ENCODE measurements around the gene PDE8B. TPM values are rescaled to one million over a fixed set of nuclear protein-coding genes. Genes with fewer than 3 reads are reported as not detected.

PDE8B gene
- total and polyA plus RNA-seq, 4 donors: 0.19 to 0.82 (median 0.49) TPM

GRCh38 chr5:77305956-77306355 lies 95.5 kb downstream of the PDE8B start:
- Histone ChIP-seq H3K27me3 (ENCODE audit: control insufficient read depth in 4 of 4, insufficient read depth in 4 of 4, low read length in 3 of 4) (no peaks in the 10 kb centered on the region), H3K36me3 (ENCODE audit: control insufficient read depth in 4 of 4, insufficient read depth in 3 of 4, low read depth in 1 of 4, low read length in 3 of 4) (no peaks in the 10 kb centered on the region), H3K9ac (ENCODE audit: low read depth in 1 of 2, low read length in 2 of 2) (no peak overlapping the region), H3K9me3 (ENCODE audit: control insufficient read depth in 4 of 4, low read length in 3 of 4) (no peaks in the 10 kb centered on the region), H3K4me3 (ENCODE audit: low read depth in 1 of 3, low read length in 3 of 3) (no peak overlapping the region), H3K4me1 (ENCODE audit: control insufficient read depth in 4 of 4, insufficient read depth in 4 of 4, low read length in 3 of 4) (peaks cover 0 to 2% (median 0%) of the 10 kb centered on the region in 4 donors), H3K27ac (ENCODE audit: low read depth in 1 of 2, low read length in 2 of 2) (no peak overlapping the region)
- no peak for DNase-seq (ENCODE audit: low spot score)
- WGBS: 92% methylated on average over 3 of the region's 3 CpGs
- TF ChIP-seq NR2F2 (IDR thresholded peaks at IDR 0.05) (no peak), HNF4G (IDR thresholded peaks at IDR 0.05) (no peak), FOXA1 (IDR thresholded peaks at IDR 0.05) (no peak), JUND (IDR thresholded peaks at IDR 0.05) (no peak), ATF3 (IDR thresholded peaks at IDR 0.05) (no peak), MAX (IDR thresholded peaks at IDR 0.05) (no peak), YY1 (IDR thresholded peaks at IDR 0.05) (no peak), ZBTB33 (IDR thresholded peaks at IDR 0.05) (no peak), FOXA2 (IDR thresholded peaks at IDR 0.05) (no peak), RXRA (IDR thresholded peaks at IDR 0.05) (no peak), SP1 (IDR thresholded peaks at IDR 0.05) (no peak), CTCF (IDR thresholded peaks at IDR 0.05; ENCODE audit: low read depth, low read length, missing input control) (no peak)

DNA sequence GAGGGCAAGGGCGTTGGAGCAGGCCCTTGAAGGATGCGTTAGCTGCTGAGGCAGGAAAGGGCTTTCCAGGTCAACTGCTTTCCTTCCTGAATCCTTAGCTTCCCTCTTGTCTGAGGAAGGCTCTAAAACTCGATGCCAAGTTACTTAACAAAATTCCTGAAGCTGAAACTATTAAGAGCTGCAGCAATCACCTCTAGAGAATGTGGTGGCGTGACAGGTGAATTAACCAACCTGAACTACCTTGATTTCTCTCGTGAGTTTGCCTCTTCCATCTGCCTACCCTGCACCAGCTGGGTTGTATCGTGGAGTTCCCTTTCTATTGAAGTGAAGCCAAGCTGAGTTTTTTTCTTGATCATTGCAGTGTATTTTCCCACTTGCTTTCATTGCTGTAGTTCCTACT lies 96.1 kb downstream of the PDE8B start:
- no peak overlapping the region for H3K27ac ChIP-seq (ENCODE audit: low read depth in 1 of 2, low read length in 2 of 2)
- no peak for DNase-seq (ENCODE audit: low spot score)
- no peaks in the 10 kb centered on the region for H3K27me3 ChIP-seq (ENCODE audit: control insufficient read depth in 4 of 4, insufficient read depth in 4 of 4, low read length in 3 of 4)
- peaks cover 0 to 2% (median 0%) of the 10 kb centered on the region in 4 donors for H3K4me1 ChIP-seq (ENCODE audit: control insufficient read depth in 4 of 4, insufficient read depth in 4 of 4, low read length in 3 of 4)
- no peaks in the 10 kb centered on the region for H3K9me3 ChIP-seq (ENCODE audit: control insufficient read depth in 4 of 4, low read length in 3 of 4)
- H3K4me3 ChIP-seq (ENCODE audit: low read depth in 1 of 3, low read length in 3 of 3): no peak overlapping the region
- no peak overlapping the region for H3K9ac ChIP-seq (ENCODE audit: low read depth in 1 of 2, low read length in 2 of 2)
- no peaks in the 10 kb centered on the region for H3K36me3 ChIP-seq (ENCODE audit: control insufficient read depth in 4 of 4, insufficient read depth in 3 of 4, low read depth in 1 of 4, low read length in 3 of 4)
- TF ChIP-seq CTCF (IDR thresholded peaks at IDR 0.05; ENCODE audit: low read depth, low read length, missing input control) (no peak), SP1 (IDR thresholded peaks at IDR 0.05) (no peak), HNF4G (IDR thresholded peaks at IDR 0.05) (no peak), FOXA1 (IDR thresholded peaks at IDR 0.05) (no peak), ATF3 (IDR thresholded peaks at IDR 0.05) (no peak), JUND (IDR thresholded peaks at IDR 0.05) (no peak), RXRA (IDR thresholded peaks at IDR 0.05) (no peak), GABPA (IDR thresholded peaks at IDR 0.05 in 1 of 2, conservative IDR thresholded peaks at IDR 0.05 in 1 of 2) (no peak), YY1 (IDR thresholded peaks at IDR 0.05) (no peak)
- 75% methylated on average over 6 of the region's 6 CpGs for WGBS
